Right hindlimb (tissue), 1 donor: Measurements from ENCODE around the gene SCN4A.
"Not testable (repeated sequence)": the region's sequence is repeated elsewhere in the genome, so short reads cannot be mapped to it uniquely, and the experiment has no call there.

Experiments used
- DNase-seq: peaks from one replicate; pipeline ENCODE4 v3.0.0-alpha.2; 2018

SCN4A gene

GRCh38 chr17:63972796-63973195 is at the start of gene SCN4A:
Gene SCN4A (minus strand): TSS chr17:63972918. CDS start chr17:63972841, 77 bp downstream.
- no peak for DNase-seq

GRCh38 chr17:64020056-64020766 is 47.5 kb upstream of the SCN4A start, which contains the start of gene ICAM2:
Gene ICAM2 (minus strand): TSS chr17:64020633. CDS start chr17:64006691, 13,942 bp downstream.
- peak; percentile 36 for DNase-seq

GRCh38 chr17:64019551-64019961 is 46.8 kb upstream of the SCN4A start:
- not testable (repeated sequence) for DNase-seq

- DNase-seq = no peak
These were observed 44.8 kb upstream of the SCN4A start for GRCh38 chr17:64017381-64017980.

GRCh38 chr17:64016974-64017373 is 44.3 kb upstream of the SCN4A start:
- no peak for DNase-seq

GRCh38 chr17:64016231-64016784 is 43.6 kb upstream of the SCN4A start:
- DNase-seq = no peak

- no peak for DNase-seq
These were observed 42.7 kb upstream of the SCN4A start for GRCh38 chr17:64015447-64015846.

- no peak for DNase-seq
These were observed 37.1 kb upstream of the SCN4A start for GRCh38 chr17:64009571-64010402.

- DNase-seq = no peak
These were observed 36.1 kb upstream of the SCN4A start for GRCh38 chr17:64008830-64009229.

GRCh38 chr17:64008346-64008745 is 35.6 kb upstream of the SCN4A start:
- no peak for DNase-seq

GRCh38 chr17:64007838-64008282 is 35.1 kb upstream of the SCN4A start:
- peak; percentile 46 for DNase-seq

- DNase-seq = peak; percentile 13
These were observed 34.5 kb upstream of the SCN4A start for GRCh38 chr17:64007089-64007837.

GRCh38 chr17:64006361-64007088 is 33.8 kb upstream of the SCN4A start:
- DNase-seq = peak; percentile 63

- peak; percentile 51 for DNase-seq
These were observed 33.0 kb upstream of the SCN4A start for GRCh38 chr17:64005734-64006167.

- DNase-seq = no peak
These were observed 32.4 kb upstream of the SCN4A start for GRCh38 chr17:64004903-64005733.

GRCh38 chr17:64004218-64004770 is 31.6 kb upstream of the SCN4A start:
- no peak for DNase-seq

- DNase-seq = no peak
These were observed 30.9 kb upstream of the SCN4A start for GRCh38 chr17:64003526-64004121.

- no peak for DNase-seq
These were observed 30.2 kb upstream of the SCN4A start for GRCh38 chr17:64002658-64003525.
